HepG2 (cell line): Measurements from ENCODE around the gene FRMD3. TPM values are rescaled to one million over a fixed set of nuclear protein-coding genes. Genes with fewer than 3 reads are reported as not detected.

Source experiments
- ATAC-seq: fragments of 200-7000 bp; cut with Tn5 transposase; 3 replicates; pipeline ENCODE4 v1.9.1; 2020; ENCODE audit warnings: mild to moderate bottlenecking, moderate library complexity
- BruUV-seq: library from RNA; stranded (reverse); fragments of 400-500 nt; replicated peaks from 2 replicates; lab custom pipeline; 2021; lab: Mats Ljungman, UMichigan
- CTCF ChIA-PET: fragments of 300-600 bp; formaldehyde crosslinking; extraction: SDS; loops from one replicate; lab custom pipeline; 2021; ENCODE audit warnings: low total read pairs, inconsistent platforms, low intra/inter-chr PET ratio; lab: Yijun Ruan, JAX
- POLR2A ChIA-PET: fragments of 350-600 bp; sonication (Branson Sonifier 250); formaldehyde crosslinking; loops from one replicate; lab custom pipeline; 2020; ENCODE audit warnings: antibody characterized with exemption, inconsistent platforms; lab: Yijun Ruan, JAX
- DNase-seq: peaks from one replicate; pipeline ENCODE4 v3.0.0-alpha.2; 2015; ENCODE audit warnings: low spot score
- FAIRE-seq: peaks from 3 replicates; lab custom pipeline; 2011; peaks lifted over from hg19 to GRCh38; lab: Jason Lieb, UNC
- H2AFZ ChIP-seq: one replicate; pipeline ENCODE4 v1.6.1; 2011; ENCODE audit warnings: low read length, inconsistent platforms
- H3K27ac ChIP-seq: fragments of 300-600 bp; 3 replicates; pipeline ENCODE4 v1.8.0; 2011; ENCODE audit warnings: mixed run types, mild to moderate bottlenecking, mixed read lengths, low read length, inconsistent platforms; ENCODE audit not compliant: insufficient read depth; ENCODE audit errors: extremely low read length
- H3K27me3 ChIP-seq, 2 experiments: fragments of 200-600 bp in 1 of 2; 2 replicates in 1 of 2; 3 replicates in 1 of 2; pipeline versions ENCODE4 v1.6.0 to v1.8.0; 2011; ENCODE audit warnings: low read length in 2 of 2, mild to moderate bottlenecking in 2 of 2, moderate library complexity in 2 of 2, inconsistent platforms in 1 of 2; ENCODE audit not compliant: insufficient read depth in 2 of 2, control insufficient read depth in 1 of 2
- H3K36me3 ChIP-seq, 2 experiments: fragments of 200-600 bp in 1 of 2; replicated peaks in 1 of 2; 2 replicates in 1 of 2; 3 replicates in 1 of 2; pipeline versions ENCODE4 v1.5.1 to v1.8.0; 2011; ENCODE audit warnings: low read length in 2 of 2, inconsistent platforms in 1 of 2; ENCODE audit not compliant: insufficient read depth in 2 of 2, control insufficient read depth in 1 of 2
- H3K4me1 ChIP-seq: 2 replicates; pipeline ENCODE4 v1.5.1; 2012; ENCODE audit warnings: low read length, inconsistent platforms; ENCODE audit not compliant: insufficient read depth
- H3K4me2 ChIP-seq: 2 replicates; pipeline ENCODE4 v1.6.0; 2011; ENCODE audit warnings: low read depth, low read length, inconsistent platforms
- H3K4me3 ChIP-seq, 3 experiments: fragments of 200-600 bp in 1 of 3; sonication (generic), shearing (Covaris generic) in 1 of 3; replicated peaks in 1 of 3; 2 replicates each; pipeline ENCODE4 v1.5.1; 2011 to 2016; ENCODE audit warnings: low read length in 3 of 3, inconsistent platforms in 2 of 3, low read depth in 2 of 3, mild to moderate bottlenecking in 2 of 3, control low read depth in 1 of 3, mixed read lengths in 1 of 3; ENCODE audit not compliant: insufficient read depth in 1 of 3
- H3K79me2 ChIP-seq: one replicate; pipeline ENCODE4 v1.6.1; 2011; ENCODE audit warnings: low read length, inconsistent platforms; ENCODE audit not compliant: insufficient read depth
- H3K9ac ChIP-seq: 2 replicates; pipeline ENCODE4 v1.6.0; 2011; ENCODE audit warnings: mild to moderate bottlenecking, low read depth, low read length, inconsistent platforms; ENCODE audit not compliant: insufficient read depth
- H3K9me3 ChIP-seq: 2 replicates; pipeline ENCODE4 v1.5.1; 2012; ENCODE audit warnings: mild to moderate bottlenecking, low read length
- H4K20me1 ChIP-seq: 2 replicates; pipeline ENCODE4 v1.6.0; 2011; ENCODE audit warnings: inconsistent platforms, mild to moderate bottlenecking, low read length, moderate library complexity; ENCODE audit not compliant: insufficient read depth
- CCAR2 ChIP-seq: fragments of 200-400 bp; formaldehyde crosslinking; optimal IDR thresholded peaks from 2 replicates; pipeline ENCODE3; 2018; ENCODE audit warnings: low read depth, mild to moderate bottlenecking, low read length, moderate library complexity
- DPF2 ChIP-seq: sonication (generic); formaldehyde crosslinking; IDR thresholded peaks from 2 replicates; pipeline ENCODE4 v1.4.0; 2020; ENCODE audit warnings: mild to moderate bottlenecking, low read depth, missing genetic modification reagents, borderline replicate concordance
- DR1 ChIP-seq: sonication (generic); formaldehyde crosslinking; IDR thresholded peaks from 2 replicates; pipeline ENCODE4 v1.8.0; 2021; ENCODE audit warnings: mild to moderate bottlenecking, missing genetic modification reagents, inconsistent platforms
- GPN1 ChIP-seq: sonication (generic); formaldehyde crosslinking; IDR thresholded peaks from 2 replicates; pipeline ENCODE4 v1.5.1; 2020; ENCODE audit warnings: missing genetic modification reagents, borderline replicate concordance
- HOXA3 ChIP-seq: sonication (generic); formaldehyde crosslinking; IDR thresholded peaks from 2 replicates; pipeline ENCODE4 v1.5.0; 2020; ENCODE audit warnings: missing genetic modification reagents
- MAX ChIP-seq: IDR thresholded peaks from 2 replicates; pipeline ENCODE4 v1.6.1; 2012; ENCODE audit warnings: inconsistent platforms
- MYC ChIP-seq: sonication (generic); formaldehyde crosslinking; IDR thresholded peaks from 2 replicates; pipeline ENCODE4 v1.9.0; 2021; ENCODE audit warnings: missing genetic modification reagents, borderline replicate concordance
- RARA ChIP-seq: IDR thresholded peaks from 2 replicates; pipeline ENCODE4 v1.6.1; 2016; ENCODE audit warnings: missing genetic modification reagents, missing compliant biosample characterization
- SOX6 ChIP-seq, 2 experiments: fragments of 450-650 bp in 1 of 2; sonication (generic) in 1 of 2; formaldehyde crosslinking in 1 of 2; IDR thresholded peaks; 2 replicates each; pipeline versions ENCODE4 v1.4.0 to v1.6.1; 2017 to 2020; ENCODE audit warnings: antibody characterized with exemption in 1 of 2, mild to moderate bottlenecking in 1 of 2, missing genetic modification reagents in 1 of 2
- TEAD3 ChIP-seq: optimal IDR thresholded peaks from 2 replicates; pipeline ENCODE3; 2016; ENCODE audit warnings: borderline replicate concordance
- XRCC5 ChIP-seq: fragments of 200-400 bp; formaldehyde crosslinking; optimal IDR thresholded peaks from 2 replicates; pipeline ENCODE3; 2017; ENCODE audit warnings: mild to moderate bottlenecking, low read length
- ZBTB38 ChIP-seq: sonication (generic); formaldehyde crosslinking; IDR thresholded peaks from 2 replicates; pipeline ENCODE4 v1.5.1; 2020; ENCODE audit warnings: mild to moderate bottlenecking, missing genetic modification reagents
- ZNF230 ChIP-seq: sonication (generic); formaldehyde crosslinking; IDR thresholded peaks from 2 replicates; pipeline ENCODE4 v1.4.0; 2020; ENCODE audit warnings: mild to moderate bottlenecking, missing genetic modification reagents
- ZNF263 ChIP-seq: sonication (generic); formaldehyde crosslinking; IDR thresholded peaks from 2 replicates; pipeline ENCODE4 v1.4.0; 2020; ENCODE audit warnings: missing genetic modification reagents
- ZNF597 ChIP-seq: sonication (generic); formaldehyde crosslinking; IDR thresholded peaks from 2 replicates; pipeline ENCODE4 v1.5.0; 2020; ENCODE audit warnings: missing genetic modification reagents
- ZSCAN30 ChIP-seq: sonication (generic); formaldehyde crosslinking; IDR thresholded peaks from 2 replicates; pipeline ENCODE4 v1.5.0; 2020; ENCODE audit warnings: mild to moderate bottlenecking, missing genetic modification reagents
- WGBS: methylation state at CpG from one replicate; pipeline ENCODE4 v1.1.6; 2017; ENCODE audit warnings: low lambda C conversion rate; 5-methylcytosine and 5-hydroxymethylcytosine counted together
- in situ Hi-C: cut with HindIII; loops from 2 replicates; pipeline ENCODE4 v1.10.0; 2017; ENCODE audit warnings: low pct_unique_long_range_greater_than_20kb; ENCODE audit not compliant: extremely low pct_ligation_motif_present
- intact Hi-C: fragments of 100-400 bp; cut with micrococcal nuclease; formaldehyde crosslinking; loops from one replicate; pipeline ENCODE4 v1.10.0; 2022; ENCODE audit not compliant: unreplicated experiment
- polyA plus RNA-seq, 8 experiments: library from polyadenylated mRNA; depleted of rRNA in 3 of 8; stranded (reverse) in 7 of 8; unstranded in 1 of 8; fragments of >200 nt; fragmentation: Illumina TruSeq in 4 of 8; extraction: Trizol in 4 of 8; gene quantifications; 2 replicates each; pipeline versions ENCODE4 v1.2.1 to v1.2.3, GENCODE V29; 2011 to 2016; ENCODE audit warnings: low read depth in 4 of 8, missing spikeins in 1 of 8, mixed read lengths in 1 of 8; ENCODE audit not compliant: insufficient read depth in 1 of 8
- total RNA-seq, 5 experiments: library from RNA; depleted of rRNA; stranded (reverse); fragments of >200 nt; fragmentation: Illumina TruSeq; extraction: Trizol; gene quantifications; 2 replicates each; pipeline ENCODE4 v1.2.3, GENCODE V29; 2016; ENCODE audit warnings: low read depth in 1 of 5
- TF ChIP-seq, protein P1 (sequence below): sonication (generic); formaldehyde crosslinking; IDR thresholded peaks from 2 replicates; pipeline ENCODE4 v1.5.1; 2020; ENCODE audit warnings: missing genetic modification reagents, mild to moderate bottlenecking, borderline replicate concordance

Gene FRMD3
- total and polyA plus RNA-seq, 2 of the 13 experiments (the other 11 are each of a cell fraction or from before 2014, with no cell fraction given), result 3.2 to 7.7 TPM

- intact Hi-C loops (loop anchor here (1.0 to 5.0 kb wide), 3 partner anchors 37 to 113 kb away; partner anchors contain the start of gene FRMD3), in situ Hi-C loops (no loop called here)
- H3K4me2 ChIP-seq, result peak overlapping the region; percentile 68
- BruUV-seq, result no TSS peak
- FAIRE-seq, result peak; percentile 94
- no peaks in the 10 kb centered on the region for H3K27me3 ChIP-seq
- H3K36me3 ChIP-seq, result no peaks in the 10 kb centered on the region
- peak; percentile 94 for DNase-seq
- H3K9ac ChIP-seq, result peak overlapping the region; percentile 61
- peaks cover 2% of the 10 kb centered on the region for H3K79me2 ChIP-seq
- peak overlapping the region; percentile 87 for H3K27ac ChIP-seq
- H2AFZ ChIP-seq, result peak overlapping the region; percentile 55
- H4K20me1 ChIP-seq, result no peaks in the 10 kb centered on the region
- H3K9me3 ChIP-seq, result no peaks in the 10 kb centered on the region
- ChIA-PET POLR2A (interaction anchor here (0.6 to 1.7 kb wide), 10 partner anchors 9 to 284 kb away, joined by 3 to 12 read pairs (median 3); partner anchors contain the start of gene UBQLN1), CTCF (no interaction called here)
- 13% methylated on average over 11 of the region's 14 CpGs for WGBS
- peaks cover 67% of the 10 kb centered on the region for H3K4me1 ChIP-seq
- peak; percentile 98 for ATAC-seq
- H3K4me3 ChIP-seq, result peak overlapping the region in 1 of 3 experiments; percentile 42; a peak in 2 of 6 replicates
- 0 out of 2 replicates have a peak, but pooled peaks have one; percentile 34 for TF ChIP-seq DR1 (CRISPR knock-in tag)
- TF ChIP-seq ZNF230 (CRISPR knock-in tag), result no peak
- peak; percentile 69 for TF ChIP-seq XRCC5
- TF ChIP-seq HOXA3 (CRISPR knock-in tag), result peak; percentile 61; the same call in 1 of the 2 replicates
- no peak for TF ChIP-seq CCAR2
- TF ChIP-seq GPN1 (CRISPR knock-in tag), result no peak
- peak; percentile 87 for TF ChIP-seq RARA (CRISPR knock-in tag)
- TF ChIP-seq, protein P1, sequence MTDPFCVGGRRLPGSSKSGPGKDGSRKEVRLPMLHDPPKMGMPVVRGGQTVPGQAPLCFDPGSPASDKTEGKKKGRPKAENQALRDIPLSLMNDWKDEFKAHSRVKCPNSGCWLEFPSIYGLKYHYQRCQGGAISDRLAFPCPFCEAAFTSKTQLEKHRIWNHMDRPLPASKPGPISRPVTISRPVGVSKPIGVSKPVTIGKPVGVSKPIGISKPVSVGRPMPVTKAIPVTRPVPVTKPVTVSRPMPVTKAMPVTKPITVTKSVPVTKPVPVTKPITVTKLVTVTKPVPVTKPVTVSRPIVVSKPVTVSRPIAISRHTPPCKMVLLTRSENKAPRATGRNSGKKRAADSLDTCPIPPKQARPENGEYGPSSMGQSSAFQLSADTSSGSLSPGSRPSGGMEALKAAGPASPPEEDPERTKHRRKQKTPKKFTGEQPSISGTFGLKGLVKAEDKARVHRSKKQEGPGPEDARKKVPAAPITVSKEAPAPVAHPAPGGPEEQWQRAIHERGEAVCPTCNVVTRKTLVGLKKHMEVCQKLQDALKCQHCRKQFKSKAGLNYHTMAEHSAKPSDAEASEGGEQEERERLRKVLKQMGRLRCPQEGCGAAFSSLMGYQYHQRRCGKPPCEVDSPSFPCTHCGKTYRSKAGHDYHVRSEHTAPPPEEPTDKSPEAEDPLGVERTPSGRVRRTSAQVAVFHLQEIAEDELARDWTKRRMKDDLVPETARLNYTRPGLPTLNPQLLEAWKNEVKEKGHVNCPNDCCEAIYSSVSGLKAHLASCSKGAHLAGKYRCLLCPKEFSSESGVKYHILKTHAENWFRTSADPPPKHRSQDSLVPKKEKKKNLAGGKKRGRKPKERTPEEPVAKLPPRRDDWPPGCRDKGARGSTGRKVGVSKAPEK, result peak; percentile 17; the same call in 1 of the 2 replicates
- TF ChIP-seq ZBTB38 (CRISPR knock-in tag), result peak; percentile 88; the same call in 1 of the 2 replicates
- peak; percentile 39; the same call in 1 of the 2 replicates for TF ChIP-seq MAX
- TF ChIP-seq MYC (CRISPR knock-in tag), result peak; percentile 28; the same call in 1 of the 2 replicates
- no peak for TF ChIP-seq ZSCAN30 (CRISPR knock-in tag)
- peak; percentile 88; the same call in 1 of the 2 replicates for TF ChIP-seq DPF2
- TF ChIP-seq SOX6 (IDR thresholded peaks at IDR 0.05), result no peak
- peak; percentile 84 for TF ChIP-seq SOX6 (CRISPR knock-in tag; IDR thresholded peaks at IDR 0.05)
- no peak for TF ChIP-seq ZNF597 (CRISPR knock-in tag)
- TF ChIP-seq TEAD3, result peak; percentile 42
- peak; percentile 58; the same call in 1 of the 2 replicates for TF ChIP-seq ZNF263 (CRISPR knock-in tag)
Observed at GRCh38 chr9:83423815-83424707, 114.1 kb downstream of the FRMD3 start.
